ENCODE measurements around the gene EVA1B. TPM values are rescaled to one million over a fixed set of nuclear protein-coding genes. Genes with fewer than 3 reads are reported as not detected.

Gene EVA1B
- total RNA-seq, 1 experiment from 2014 or later = 12.4 TPM

DNA sequence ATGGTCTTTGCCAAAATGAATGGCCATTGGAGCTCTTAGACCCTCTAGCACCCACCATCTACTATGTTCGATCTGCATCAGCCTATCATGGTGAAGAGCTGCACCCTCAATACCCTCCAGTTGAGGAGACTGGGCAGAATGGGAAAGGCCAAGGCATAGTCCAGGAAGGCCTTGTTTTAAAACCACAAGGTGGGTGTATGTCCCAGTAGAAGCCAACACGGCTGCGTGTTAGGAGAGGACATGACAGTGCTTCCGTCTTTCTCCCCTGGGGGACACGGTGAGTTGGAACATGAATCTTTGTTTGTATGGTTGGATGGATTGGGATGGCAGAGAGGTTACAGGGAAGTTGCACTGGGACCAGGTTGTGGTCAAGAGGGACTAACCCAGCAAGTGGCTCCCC is 35.9 kb downstream of the EVA1B start:
- Histone ChIP-seq H3K9me3 (ENCODE audit: insufficient read depth, low read depth) (no peaks in the 10 kb centered on the region), H3F3A (ENCODE audit: insufficient read depth, low read depth) (peaks cover 52% of the 10 kb centered on the region), H2AFZ (no peak overlapping the region), H3K27ac (no peak overlapping the region), H3K27me3 (ENCODE audit: insufficient read depth, low read depth) (no peaks in the 10 kb centered on the region), H3K4me3 (no peak overlapping the region), H4K20me1 (ENCODE audit: insufficient read depth) (peaks cover 11% of the 10 kb centered on the region; the same call in 1 of the 2 replicates), H3K36me3 (ENCODE audit: low read depth) (peaks cover 46% of the 10 kb centered on the region), H3K79me2 (ENCODE audit: low read depth) (peaks cover 37% of the 10 kb centered on the region; the same call in 1 of the 2 replicates), H3K4me1 (replicated peaks; ENCODE audit: insufficient read depth) (no peaks in the 10 kb centered on the region), H3K9me2 (ENCODE audit: insufficient read depth) (no peaks in the 10 kb centered on the region), H3K4me2 (no peak overlapping the region)
- CTCF ChIA-PET = interaction anchor here (0.5 kb wide), 1 partner anchor 185 kb away, joined by 3 read pairs; no protein-coding TSS in a partner anchor
- TF ChIP-seq EZH2 (IDR thresholded peaks at IDR 0.05; ENCODE audit: low read depth) (no peak), CTCF (conservative IDR thresholded peaks at IDR 0.05) (no peak)
- POLR2A ChIA-PET (ENCODE audit: unreplicated experiment) = no interaction called here
- BruUV-seq (replicated peaks) = no TSS peak
- no peak for DNase-seq
- intact Hi-C loops (cut with micrococcal nuclease; ENCODE audit: unreplicated experiment) = no loop called here

GRCh38 chr1:36286802-36287201 is 36.6 kb downstream of the EVA1B start:
- CTCF ChIA-PET = interaction anchor here (0.5 kb wide), 1 partner anchor 185 kb away, joined by 3 read pairs; no protein-coding TSS in a partner anchor
- H3F3A ChIP-seq (ENCODE audit: insufficient read depth, low read depth) = peaks cover 54% of the 10 kb centered on the region
- H3K9me3 ChIP-seq (ENCODE audit: insufficient read depth, low read depth) = no peaks in the 10 kb centered on the region
- H4K20me1 ChIP-seq (ENCODE audit: insufficient read depth) = peaks cover 9% of the 10 kb centered on the region; the same call in 1 of the 2 replicates
- no peak overlapping the region for H3K4me3 ChIP-seq
- TF ChIP-seq CTCF (conservative IDR thresholded peaks at IDR 0.05) (no peak), EZH2 (IDR thresholded peaks at IDR 0.05; ENCODE audit: low read depth) (no peak)
- POLR2A ChIA-PET (ENCODE audit: unreplicated experiment) = no interaction called here
- no peaks in the 10 kb centered on the region for H3K4me1 ChIP-seq (replicated peaks; ENCODE audit: insufficient read depth)
- BruUV-seq (replicated peaks) = TSS peak; percentile 6
- intact Hi-C loops (cut with micrococcal nuclease; ENCODE audit: unreplicated experiment) = no loop called here
- H3K36me3 ChIP-seq (ENCODE audit: low read depth) = peaks cover 45% of the 10 kb centered on the region
- no peak overlapping the region for H3K4me2 ChIP-seq
- peaks cover 37% of the 10 kb centered on the region; the same call in 1 of the 2 replicates for H3K79me2 ChIP-seq (ENCODE audit: low read depth)
- no peaks in the 10 kb centered on the region for H3K27me3 ChIP-seq (ENCODE audit: insufficient read depth, low read depth)
- no peak for DNase-seq
- H3K27ac ChIP-seq = no peak overlapping the region
- H3K9me2 ChIP-seq (ENCODE audit: insufficient read depth) = no peaks in the 10 kb centered on the region
- no peak overlapping the region for H2AFZ ChIP-seq

GRCh38 chr1:36285443-36286101 is 37.9 kb downstream of the EVA1B start:
- TF ChIP-seq CTCF (conservative IDR thresholded peaks at IDR 0.05) (peak; percentile 85), EZH2 (IDR thresholded peaks at IDR 0.05; ENCODE audit: low read depth) (no peak)
- peak; percentile 56 to 73 for DNase-seq
- Histone ChIP-seq H3K79me2 (ENCODE audit: low read depth) (peaks cover 46% of the 10 kb centered on the region), H3K4me2 (no peak overlapping the region), H3K27me3 (ENCODE audit: insufficient read depth, low read depth) (no peaks in the 10 kb centered on the region), H3K27ac (peak overlapping the region; percentile 31; the same call in 1 of the 2 replicates), H3K36me3 (ENCODE audit: low read depth) (peaks cover 39% of the 10 kb centered on the region), H3K9me2 (ENCODE audit: insufficient read depth) (no peaks in the 10 kb centered on the region), H3F3A (ENCODE audit: insufficient read depth, low read depth) (peaks cover 51% of the 10 kb centered on the region), H4K20me1 (ENCODE audit: insufficient read depth) (peaks cover 7% of the 10 kb centered on the region; the same call in 1 of the 2 replicates), H3K4me3 (no peak overlapping the region), H2AFZ (no peak overlapping the region), H3K9me3 (ENCODE audit: insufficient read depth, low read depth) (no peaks in the 10 kb centered on the region), H3K4me1 (replicated peaks; ENCODE audit: insufficient read depth) (no peaks in the 10 kb centered on the region)
- intact Hi-C loops (cut with micrococcal nuclease; ENCODE audit: unreplicated experiment) = loop anchor here (1.0 to 2.0 kb wide), 4 partner anchors 61 to 186 kb away; partner anchors contain the start of genes THRAP3 and TRAPPC3
- ChIA-PET CTCF (interaction anchor here (0.5 to 1.7 kb wide), 13 partner anchors 9 to 915 kb away, joined by 3 to 23 read pairs (median 5); partner anchors contain the start of genes THRAP3 and TRAPPC3), POLR2A (ENCODE audit: unreplicated experiment) (interaction anchor here (0.6 to 1.2 kb wide), 6 partner anchors 15 to 136 kb away, joined by 3 to 8 read pairs (median 4); partner anchors contain the start of genes THRAP3 and TRAPPC3)
- no TSS peak for BruUV-seq (replicated peaks)
